ENCODE results near the gene C10orf90. TPM values are rescaled to one million over a fixed set of nuclear protein-coding genes. Genes with fewer than 3 reads are reported as not detected.

Gene C10orf90
- total and polyA plus RNA-seq, 2 donors (not counting 3 experiments of a cell fraction or from before 2014, with no cell fraction given) = not detected

GRCh38 chr10:126669168-126669567 lies 1.3 kb downstream of the C10orf90 start:
- H2AFZ ChIP-seq (ENCODE audit: low read depth, low read length) = no peak overlapping the region
- dilution Hi-C loops (cut with MboI; ENCODE audit: extremely low pct_ligation_motif_present, low sequenced_read_pairs) = no loop called here

GRCh38 chr10:126668505-126668904 lies 2.0 kb downstream of the C10orf90 start:
- POLR2A ChIA-PET = no interaction called here
- no peak overlapping the region for H3K4me3 ChIP-seq (replicated peaks in 1 of 3; ENCODE audit: insufficient read depth in 1 of 3, low read depth in 1 of 3, low read length in 3 of 3)
- peaks cover 3% of the 10 kb centered on the region for H3K9me3 ChIP-seq (replicated peaks; ENCODE audit: control insufficient read depth, insufficient read depth, low read length)
- H3K4me1 ChIP-seq (ENCODE audit: control insufficient read depth, extremely low read depth, insufficient read depth, low read length) = no peaks in the 10 kb centered on the region
- H3K4me2 ChIP-seq (ENCODE audit: insufficient read depth, low read length) = no peak overlapping the region
- CTCF ChIA-PET = no interaction called here
- dilution Hi-C loops (cut with MboI; ENCODE audit: extremely low pct_ligation_motif_present, low sequenced_read_pairs) (no loop called here), intact Hi-C loops (cut with micrococcal nuclease) (no loop called here)
- BruUV-seq (replicated peaks) = no TSS peak
- no peak for DNase-seq (ENCODE audit: low read depth, low spot score)
- TF ChIP-seq GATA2 (IDR thresholded peaks at IDR 0.05; ENCODE audit: insufficient read depth, insufficient read length, low read depth, low read length) (no peak), MAX (IDR thresholded peaks at IDR 0.05; ENCODE audit: insufficient read depth, insufficient read length) (no peak), POLR2A (IDR thresholded peaks at IDR 0.05; ENCODE audit: low read depth, low read length) (no peak), CTCF (IDR thresholded peaks at IDR 0.05; ENCODE audit: extremely low read depth in 1 of 2, insufficient read depth in 1 of 2, low read depth in 1 of 2, low read length in 2 of 2) (no peak), MYC (IDR thresholded peaks at IDR 0.05; ENCODE audit: low read depth, low read length) (no peak), EZH2 (IDR thresholded peaks at IDR 0.05; ENCODE audit: borderline replicate concordance, low read depth, low read length, severe bottlenecking) (no peak), POLR2AphosphoS5 (IDR thresholded peaks at IDR 0.05; ENCODE audit: insufficient read depth, low read depth, low read length) (no peak), JUN (IDR thresholded peaks at IDR 0.05; ENCODE audit: borderline replicate concordance, insufficient read depth, insufficient read length, low read depth) (no peak), FOS (IDR thresholded peaks at IDR 0.05; ENCODE audit: borderline replicate concordance, insufficient read depth, low read length) (no peak)
- no peak for FAIRE-seq
- no peaks in the 10 kb centered on the region for H3K27me3 ChIP-seq (ENCODE audit: control insufficient read depth in 2 of 2, insufficient read depth in 2 of 2, low read length in 2 of 2)
- H3K36me3 ChIP-seq (ENCODE audit: control insufficient read depth in 2 of 2, extremely low read depth in 1 of 2, insufficient read depth in 2 of 2, low read length in 2 of 2) = no peaks in the 10 kb centered on the region
- no peak overlapping the region for H3K27ac ChIP-seq (ENCODE audit: insufficient read depth, low read depth, low read length)
- no peaks in the 10 kb centered on the region for H4K20me1 ChIP-seq (replicated peaks; ENCODE audit: control insufficient read depth, extremely low read depth, insufficient read depth, low read length)
- H2AFZ ChIP-seq (ENCODE audit: low read depth, low read length) = no peak overlapping the region
- H3K9me1 ChIP-seq (replicated peaks; ENCODE audit: control insufficient read depth, extremely low read depth, insufficient read depth, low read length) = no peaks in the 10 kb centered on the region
- no peaks in the 10 kb centered on the region for H3K79me2 ChIP-seq (ENCODE audit: control insufficient read depth, insufficient read depth, low read length)
- H3K9ac ChIP-seq (replicated peaks; ENCODE audit: extremely low read depth, insufficient read depth, low read length) = no peak overlapping the region

More at GRCh38 chr10:126669168-126669567, 1.3 kb downstream of the C10orf90 start:
- DNase-seq (ENCODE audit: low read depth, low spot score) (no peak), FAIRE-seq (no peak)
- Histone ChIP-seq H3K4me3 (replicated peaks in 1 of 3; ENCODE audit: insufficient read depth in 1 of 3, low read depth in 1 of 3, low read length in 3 of 3) (no peak overlapping the region), H3K4me2 (ENCODE audit: insufficient read depth, low read length) (no peak overlapping the region), H3K27ac (ENCODE audit: insufficient read depth, low read depth, low read length) (no peak overlapping the region), H4K20me1 (replicated peaks; ENCODE audit: control insufficient read depth, extremely low read depth, insufficient read depth, low read length) (no peaks in the 10 kb centered on the region), H3K9ac (replicated peaks; ENCODE audit: extremely low read depth, insufficient read depth, low read length) (no peak overlapping the region), H3K36me3 (ENCODE audit: control insufficient read depth in 2 of 2, extremely low read depth in 1 of 2, insufficient read depth in 2 of 2, low read length in 2 of 2) (no peaks in the 10 kb centered on the region), H3K4me1 (ENCODE audit: control insufficient read depth, extremely low read depth, insufficient read depth, low read length) (no peaks in the 10 kb centered on the region), H3K9me3 (replicated peaks; ENCODE audit: control insufficient read depth, insufficient read depth, low read length) (peaks cover 3% of the 10 kb centered on the region), H3K79me2 (ENCODE audit: control insufficient read depth, insufficient read depth, low read length) (no peaks in the 10 kb centered on the region), H3K27me3 (ENCODE audit: control insufficient read depth in 2 of 2, insufficient read depth in 2 of 2, low read length in 2 of 2) (no peaks in the 10 kb centered on the region), H3K9me1 (replicated peaks; ENCODE audit: control insufficient read depth, extremely low read depth, insufficient read depth, low read length) (no peaks in the 10 kb centered on the region)
- CTCF ChIA-PET = no interaction called here
- POLR2A ChIA-PET = no interaction called here
- intact Hi-C loops (cut with micrococcal nuclease) = no loop called here
- no TSS peak for BruUV-seq (replicated peaks)
- TF ChIP-seq POLR2A (IDR thresholded peaks at IDR 0.05; ENCODE audit: low read depth, low read length) = no peak
- TF ChIP-seq POLR2AphosphoS5 (IDR thresholded peaks at IDR 0.05; ENCODE audit: insufficient read depth, low read depth, low read length) = no peak
- TF ChIP-seq JUN (IDR thresholded peaks at IDR 0.05; ENCODE audit: borderline replicate concordance, insufficient read depth, insufficient read length, low read depth) = no peak
- no peak for TF ChIP-seq MYC (IDR thresholded peaks at IDR 0.05; ENCODE audit: low read depth, low read length)
